Keratinocyte (primary cell): ENCODE data around the gene ARHGAP10. TPM values are rescaled to one million over a fixed set of nuclear protein-coding genes. Genes with fewer than 3 reads are reported as not detected.

ENCODE experiments used
- DNase-seq: peaks from one replicate; pipeline ENCODE4 v3.0.0-alpha.2; 2011; ENCODE audit warnings: low read depth, missing footprints, low spot score
- FAIRE-seq: peaks from 2 replicates; lab custom pipeline; 2011; peaks lifted over from hg19 to GRCh38; lab: Jason Lieb, UNC
- H2AFZ ChIP-seq: 2 replicates; pipeline ENCODE4 v1.6.0; 2012; ENCODE audit warnings: low read length, control low read depth, inconsistent platforms; ENCODE audit not compliant: control insufficient read depth
- H3K27ac ChIP-seq: 2 replicates; pipeline ENCODE4 v1.5.1; 2011; ENCODE audit warnings: low read length; ENCODE audit not compliant: control insufficient read depth, insufficient read depth
- H3K27me3 ChIP-seq: 3 replicates; pipeline ENCODE4 v1.6.0; 2011; ENCODE audit warnings: low read length; ENCODE audit not compliant: control insufficient read depth, insufficient read depth; ENCODE audit errors: extremely low read depth
- H3K36me3 ChIP-seq, 2 experiments: 2 replicates in 1 of 2; 3 replicates in 1 of 2; pipeline ENCODE4 v1.5.1; 2011; ENCODE audit warnings: low read length in 2 of 2, mild to moderate bottlenecking in 1 of 2; ENCODE audit not compliant: control insufficient read depth in 2 of 2, insufficient read depth in 2 of 2; ENCODE audit errors: extremely low read depth in 1 of 2
- H3K4me1 ChIP-seq: 3 replicates; pipeline ENCODE4 v1.5.1; 2011; ENCODE audit warnings: low read length; ENCODE audit not compliant: control insufficient read depth, insufficient read depth; ENCODE audit errors: extremely low read depth
- H3K4me2 ChIP-seq: 3 replicates; pipeline ENCODE4 v1.6.0; 2011; ENCODE audit warnings: low read depth, low read length; ENCODE audit not compliant: control insufficient read depth, insufficient read depth; ENCODE audit errors: extremely low read depth
- H3K4me3 ChIP-seq, 3 experiments: fragments of 200-600 bp in 1 of 3; sonication (generic) in 1 of 3; 2 replicates in 2 of 3; 3 replicates in 1 of 3; pipeline ENCODE4 v1.5.1; 2011 to 2016; ENCODE audit warnings: low read length in 3 of 3, mild to moderate bottlenecking in 3 of 3, control low read depth in 2 of 3, inconsistent platforms in 1 of 3, low read depth in 1 of 3, mixed read lengths in 1 of 3, mixed run types in 1 of 3, moderate library complexity in 1 of 3; ENCODE audit not compliant: control insufficient read depth in 2 of 3, insufficient read depth in 2 of 3; ENCODE audit errors: extremely low read depth in 1 of 3
- H3K79me2 ChIP-seq: 2 replicates; pipeline ENCODE4 v1.6.0; 2012; ENCODE audit warnings: low read length; ENCODE audit not compliant: control insufficient read depth, insufficient read depth
- H3K9ac ChIP-seq: 3 replicates; pipeline ENCODE4 v1.6.0; 2011; ENCODE audit warnings: low read length; ENCODE audit not compliant: control insufficient read depth, insufficient read depth; ENCODE audit errors: extremely low read depth
- H3K9me1 ChIP-seq: 3 replicates; pipeline ENCODE4 v1.6.0; 2011; ENCODE audit warnings: low read length; ENCODE audit not compliant: control insufficient read depth, insufficient read depth; ENCODE audit errors: extremely low read depth
- H3K9me3 ChIP-seq: 2 replicates; pipeline ENCODE4 v1.5.1; 2012; ENCODE audit warnings: low read depth, low read length; ENCODE audit not compliant: control insufficient read depth
- H4K20me1 ChIP-seq: 3 replicates; pipeline ENCODE4 v1.6.0; 2011; ENCODE audit warnings: low read length; ENCODE audit not compliant: control insufficient read depth, insufficient read depth; ENCODE audit errors: extremely low read depth
- CTCF ChIP-seq, 3 experiments: IDR thresholded peaks in 1 of 3; conservative IDR thresholded peaks in 1 of 3; optimal IDR thresholded peaks in 1 of 3; 2 replicates in 2 of 3; 3 replicates in 1 of 3; pipeline versions ENCODE3 to v1.5.1; 2011; ENCODE audit warnings: low read length in 3 of 3, mild to moderate bottlenecking in 3 of 3, moderate library complexity in 2 of 3, control low read depth in 1 of 3, inconsistent platforms in 1 of 3; ENCODE audit not compliant: insufficient read depth in 2 of 3; ENCODE audit errors: extremely low read depth in 1 of 3
- EZH2 ChIP-seq: IDR thresholded peaks from one replicate; pipeline ENCODE4 v1.6.1; 2012; ENCODE audit warnings: inconsistent platforms, mild to moderate bottlenecking, low read length, moderate library complexity
- dilution Hi-C: fragments of 300-500 bp; cut with MboI; formaldehyde crosslinking; loops from one replicate; pipeline ENCODE4 v1.7.0; 2020; ENCODE audit warnings: low sequenced_read_pairs; ENCODE audit not compliant: extremely low pct_ligation_motif_present
- polyA plus RNA-seq, 5 experiments: library from polyadenylated mRNA; depleted of rRNA in 3 of 5; stranded (reverse) in 3 of 5; stranded (forward) in 1 of 5; unstranded in 1 of 5; fragments of >200 nt; gene quantifications; 1 replicate in 1 of 5; 2 replicates in 3 of 5; 3 replicates in 1 of 5; pipeline versions ENCODE4 v1.2.1 to v1.2.3, GENCODE V29; 2011 to 2012; ENCODE audit warnings: missing spikeins in 2 of 5, low read depth in 1 of 5, low replicate concordance in 1 of 5

Gene ARHGAP10
- polyA plus RNA-seq, 1 donor (not counting 4 experiments of a cell fraction or from before 2014, with no cell fraction given) = 18.7 TPM

- no peak overlapping the region for H3K4me2 ChIP-seq
- FAIRE-seq = no peak
- no peak overlapping the region for H2AFZ ChIP-seq
- no peaks in the 10 kb centered on the region for H3K4me1 ChIP-seq
- dilution Hi-C loops = no loop called here
- H3K9me3 ChIP-seq = no peaks in the 10 kb centered on the region
- TF ChIP-seq EZH2 (no peak), CTCF (optimal IDR thresholded peaks at IDR 0.05 in 1 of 3, IDR thresholded peaks at IDR 0.05 in 1 of 3, conservative IDR thresholded peaks at IDR 0.05 in 1 of 3; ENCODE audit: extremely low read depth in 1 of 3, insufficient read depth in 2 of 3, low read length in 3 of 3) (no peak)
- no peak overlapping the region for H3K27ac ChIP-seq
- DNase-seq = no peak
- no peak overlapping the region for H3K9ac ChIP-seq
- H3K27me3 ChIP-seq = no peaks in the 10 kb centered on the region
- H3K79me2 ChIP-seq = no peaks in the 10 kb centered on the region
- no peak overlapping the region for H3K4me3 ChIP-seq
- peaks cover 0 to 4% of the 10 kb centered on the region in 2 experiments for H3K36me3 ChIP-seq
- H3K9me1 ChIP-seq = no peaks in the 10 kb centered on the region
- H4K20me1 ChIP-seq = no peaks in the 10 kb centered on the region
These were observed 294.1 kb downstream of the ARHGAP10 start for GRCh38 chr4:148025981-148026380.

- Histone ChIP-seq H3K27me3 (no peaks in the 10 kb centered on the region), H3K79me2 (no peaks in the 10 kb centered on the region), H3K4me2 (no peak overlapping the region), H3K36me3 (peaks cover 0 to 4% of the 10 kb centered on the region in 2 experiments), H3K9ac (no peak overlapping the region), H3K27ac (no peak overlapping the region), H3K9me1 (no peaks in the 10 kb centered on the region), H2AFZ (no peak overlapping the region), H3K9me3 (no peaks in the 10 kb centered on the region), H3K4me1 (no peaks in the 10 kb centered on the region), H3K4me3 (no peak overlapping the region), H4K20me1 (no peaks in the 10 kb centered on the region)
- no peak for TF ChIP-seq EZH2
- TF ChIP-seq CTCF (optimal IDR thresholded peaks at IDR 0.05 in 1 of 3, IDR thresholded peaks at IDR 0.05 in 1 of 3, conservative IDR thresholded peaks at IDR 0.05 in 1 of 3; ENCODE audit: extremely low read depth in 1 of 3, insufficient read depth in 2 of 3, low read length in 3 of 3) = no peak
- DNase-seq (no peak), FAIRE-seq (no peak)
- dilution Hi-C loops = no loop called here
These were observed 295.3 kb downstream of the ARHGAP10 start for GRCh38 chr4:148027201-148027600.
